Measurements from ENCODE around the gene MTRF1.
"Not testable (repeated sequence)": the region's sequence is repeated elsewhere in the genome, so short reads cannot be mapped to it uniquely, and the experiment has no call there.

MTRF1 gene

DNA sequence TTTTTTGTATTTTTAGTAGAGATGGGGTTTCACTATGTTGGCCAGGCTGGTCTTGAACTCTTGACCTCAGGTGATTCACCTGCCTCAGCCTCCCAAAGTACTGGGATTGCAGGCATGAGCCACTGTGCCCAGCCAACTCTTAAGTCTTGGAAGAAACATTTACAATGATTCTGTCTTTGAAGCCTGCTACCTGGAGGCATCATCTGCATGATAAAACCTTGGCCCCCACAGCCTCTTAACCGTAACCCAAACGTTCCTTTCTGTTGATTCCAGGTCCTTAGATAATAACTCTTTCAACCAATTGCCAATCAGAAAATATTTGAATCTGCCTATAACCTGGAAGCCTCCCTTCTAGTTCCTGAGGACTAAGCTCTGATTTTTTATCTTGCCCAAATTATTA, 15.8 kb upstream of the MTRF1 start:
- not testable (repeated sequence) for DNase-seq

DNA sequence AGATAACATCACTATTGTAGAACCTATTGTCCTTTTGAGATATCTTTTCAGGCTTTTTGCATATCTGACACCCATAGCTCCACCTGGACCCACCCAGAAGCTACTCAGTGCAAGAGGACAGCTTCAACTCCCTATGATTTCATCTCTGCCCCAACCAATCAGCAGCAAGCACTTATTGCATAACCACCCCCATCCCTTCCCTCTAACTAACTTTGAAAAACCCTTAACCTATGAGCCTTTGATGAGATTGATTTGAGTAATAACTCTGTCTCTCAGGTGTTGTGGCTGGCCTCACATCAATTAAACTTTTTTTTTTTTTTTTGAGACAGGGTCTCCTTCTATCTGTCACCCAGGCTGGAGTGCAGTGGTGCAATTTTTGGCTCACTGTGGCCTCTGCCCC, 13.4 kb upstream of the MTRF1 start:
- DNase-seq = no peak

DNA sequence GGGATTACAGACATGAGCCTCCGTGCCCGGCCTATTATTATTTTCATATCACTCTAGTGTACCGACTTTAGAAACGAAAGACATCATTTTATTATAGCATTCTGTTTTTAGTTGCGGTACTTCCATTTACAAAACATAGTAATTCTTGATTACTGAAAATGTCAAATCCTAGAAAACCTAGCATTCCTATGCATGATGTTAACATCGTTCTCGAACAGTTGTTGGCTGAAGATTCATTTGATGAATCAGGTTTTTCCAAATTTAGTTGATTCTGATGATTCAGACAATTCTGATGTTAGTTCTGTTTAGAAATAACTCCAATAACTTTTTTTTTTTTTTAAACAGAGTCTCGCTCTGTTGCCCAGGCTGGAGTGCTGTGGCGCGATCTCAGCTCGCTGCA, 11.5 kb upstream of the MTRF1 start:
- DNase-seq = no peak

DNA sequence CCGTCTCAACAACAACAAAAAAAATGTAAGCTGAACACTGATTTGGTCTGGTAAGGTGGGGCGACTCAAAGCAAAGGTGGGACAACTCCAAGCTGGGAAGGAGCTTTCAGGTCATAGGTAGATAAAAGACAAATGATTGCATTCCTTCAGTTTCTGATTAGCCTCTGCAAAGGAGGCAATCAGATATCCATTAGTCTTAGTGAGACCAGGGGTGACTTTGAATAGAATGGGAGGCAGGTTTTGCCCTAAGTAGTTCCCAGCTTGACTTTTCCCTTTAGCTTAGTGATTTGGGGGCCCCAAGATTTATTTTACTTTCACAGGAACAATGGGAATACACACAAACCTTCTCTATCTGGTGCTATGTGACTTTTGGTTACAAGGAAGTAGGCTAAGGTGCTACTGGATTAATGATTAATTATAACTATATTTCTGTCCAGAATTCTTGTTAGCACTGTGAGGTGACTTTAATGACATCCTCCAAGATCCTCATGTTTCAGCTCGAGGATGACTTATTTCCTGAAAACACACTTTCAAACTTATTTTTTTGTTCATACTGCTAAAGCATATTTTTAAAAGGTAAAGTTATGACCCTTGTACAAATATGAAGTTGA, 10.6 kb upstream of the MTRF1 start:
- DNase-seq = no peak

DNA sequence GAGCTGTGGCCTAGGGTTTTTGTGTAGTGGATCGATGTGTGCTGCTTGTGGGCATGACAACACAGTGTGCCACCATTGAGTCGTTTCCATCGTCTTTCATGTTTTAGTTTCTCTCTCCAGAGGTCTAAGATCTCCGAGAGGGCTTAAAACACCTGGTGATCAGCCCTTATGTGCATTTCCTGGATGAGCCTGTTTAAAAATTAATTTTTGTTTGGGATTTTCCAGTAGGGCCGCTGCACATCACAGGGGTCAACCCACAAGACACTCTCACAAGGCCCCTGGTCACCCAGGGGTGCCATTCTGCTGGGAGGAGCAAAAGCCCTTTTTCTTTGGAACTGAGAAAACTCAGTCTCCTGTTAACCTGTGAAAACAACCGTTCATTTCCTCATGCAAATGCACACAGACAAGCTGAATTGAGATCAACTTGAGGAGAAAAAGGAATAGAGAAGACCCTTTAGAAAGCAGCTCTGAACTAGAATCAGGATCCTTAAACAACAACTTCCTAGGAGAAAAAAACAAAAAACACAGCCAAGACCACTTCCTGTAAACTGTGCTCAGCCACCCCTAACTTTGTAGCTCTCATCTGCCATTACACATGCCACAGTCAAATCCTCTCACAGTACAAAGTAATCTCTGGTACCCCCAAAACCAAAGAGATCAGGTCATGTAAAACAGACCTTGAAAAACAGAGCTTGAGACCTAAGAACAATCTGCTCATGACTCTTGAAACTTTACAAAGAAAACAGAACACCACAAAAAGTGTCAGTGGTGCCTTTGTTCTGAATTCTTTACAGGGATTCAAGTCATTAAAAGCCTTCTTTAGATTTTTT, 8.3 kb upstream of the MTRF1 start:
- no peak for DNase-seq

DNA sequence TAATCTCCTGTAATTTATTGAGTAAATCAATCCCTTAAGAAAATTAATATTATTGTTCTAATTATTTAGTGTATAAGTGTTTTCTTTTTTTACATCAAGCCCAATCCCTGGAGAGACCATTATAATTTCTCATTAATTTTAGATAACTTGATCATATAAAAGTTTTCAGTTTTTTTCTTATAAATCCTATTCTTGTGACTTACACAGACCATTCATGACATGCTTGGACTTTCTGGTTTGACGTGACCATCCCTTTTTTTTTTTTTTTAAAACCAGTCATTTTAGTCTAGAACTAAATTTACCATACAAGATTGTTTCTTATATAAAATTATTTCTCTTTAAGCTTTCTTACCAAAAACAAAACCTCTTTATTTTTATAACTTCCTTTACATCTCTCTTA, 5.4 kb upstream of the MTRF1 start:
- DNase-seq = no peak

DNA sequence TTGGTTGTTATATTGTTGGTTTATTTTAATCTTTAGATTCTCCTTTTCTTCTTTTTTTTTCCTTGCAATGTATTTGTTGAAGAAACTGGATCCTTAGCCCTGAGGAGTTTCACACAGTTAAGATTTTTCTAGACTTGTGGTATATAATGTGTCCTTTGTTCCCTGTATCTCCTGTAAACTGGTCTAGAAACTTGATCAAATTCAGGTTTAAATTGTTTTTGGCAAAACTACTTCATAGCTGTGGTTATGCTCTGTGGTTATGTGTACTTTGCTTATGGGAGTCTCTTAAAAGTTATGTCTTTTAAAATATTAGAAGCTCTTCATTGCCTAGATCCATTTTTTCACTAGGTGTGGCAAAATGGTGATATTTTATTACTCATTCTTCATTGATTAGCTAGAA, 3.7 kb upstream of the MTRF1 start:
- DNase-seq = no peak

DNA sequence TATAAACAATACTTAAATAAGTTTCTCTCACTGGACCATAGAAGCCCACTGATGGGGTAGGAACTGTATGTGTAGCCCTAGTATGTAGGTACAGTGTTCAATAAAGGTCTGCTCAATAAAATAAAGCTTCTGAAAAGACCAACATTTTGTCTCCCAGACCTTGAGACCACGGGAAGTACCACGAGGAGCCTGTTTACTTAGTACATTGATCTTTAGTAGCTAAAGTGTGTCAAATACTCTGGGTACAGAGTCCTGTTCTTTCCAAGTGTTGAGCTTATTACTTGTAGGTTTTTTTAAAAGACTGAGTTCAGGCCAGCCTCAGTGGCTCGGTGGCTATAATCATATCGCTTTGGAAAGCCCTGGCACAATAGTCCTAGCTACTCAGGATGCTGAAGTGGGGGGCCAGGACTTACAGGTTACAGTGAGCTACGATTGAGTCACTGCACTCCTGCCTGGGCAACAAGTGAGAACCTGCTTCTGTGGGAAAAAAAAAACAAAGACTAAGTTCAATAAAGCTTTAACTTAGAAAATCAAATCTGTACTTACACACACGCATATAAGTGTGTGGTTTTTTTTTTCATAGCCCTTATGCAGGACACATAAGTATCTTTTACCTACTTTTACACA, 3.4 kb downstream of the MTRF1 start:
- DNase-seq = no peak

DNA sequence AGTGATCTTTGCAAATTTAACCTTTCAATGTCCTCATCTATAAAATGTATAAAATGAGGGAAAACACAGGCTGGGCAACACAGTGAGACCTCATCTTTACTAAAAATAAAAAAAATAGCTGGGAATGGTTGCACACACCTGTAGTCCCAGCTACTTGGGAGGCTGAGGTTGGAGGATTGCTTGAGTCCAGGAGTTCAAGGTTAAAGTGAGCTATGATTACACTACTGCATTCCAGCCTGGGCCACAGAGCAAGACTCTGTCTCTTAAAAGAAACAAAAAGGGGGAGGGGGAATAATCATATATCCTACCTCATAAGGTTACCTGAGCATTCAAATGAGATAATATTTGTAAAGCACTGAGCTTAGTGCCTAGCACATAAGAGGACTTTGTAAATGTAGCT, 5.8 kb downstream of the MTRF1 start:
- DNase-seq = no peak

DNA sequence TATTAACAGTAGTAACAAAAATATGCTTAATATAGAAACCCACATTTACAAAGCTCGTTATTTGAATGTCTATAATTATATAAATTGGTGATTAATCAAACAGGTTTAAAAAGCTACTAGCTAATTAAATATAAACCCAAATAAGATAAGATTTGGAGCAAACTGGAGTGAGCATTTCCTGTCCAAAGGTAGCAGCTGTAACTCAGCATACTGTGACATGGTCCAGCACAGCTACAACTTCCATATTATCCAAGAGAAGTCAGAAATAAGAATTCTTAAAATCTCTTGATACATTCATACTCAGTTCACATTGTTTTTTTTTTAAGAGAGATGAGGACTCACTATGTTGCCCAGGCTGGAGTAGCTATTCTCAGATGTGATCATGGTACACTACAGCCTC, 8.5 kb downstream of the MTRF1 start:
- no peak for DNase-seq

DNA sequence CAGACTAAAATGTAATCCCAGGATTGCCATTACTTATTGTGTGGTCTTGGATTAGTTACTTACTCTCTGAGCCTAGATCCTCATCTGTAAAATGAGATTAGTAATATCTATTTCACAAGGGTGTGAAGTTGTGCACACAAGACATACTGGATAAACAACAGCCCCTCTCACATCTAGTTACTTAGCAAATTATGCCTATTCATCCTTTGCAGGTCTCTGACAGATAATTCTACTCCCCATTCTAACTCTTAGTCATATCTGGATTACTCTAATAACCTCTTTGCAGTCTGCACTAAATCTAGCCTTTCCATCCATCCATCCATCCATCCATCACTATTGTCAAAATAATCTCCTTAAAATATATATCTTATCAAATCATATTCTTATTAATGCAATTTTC, 12.4 kb downstream of the MTRF1 start:
- DNase-seq = no peak

DNA sequence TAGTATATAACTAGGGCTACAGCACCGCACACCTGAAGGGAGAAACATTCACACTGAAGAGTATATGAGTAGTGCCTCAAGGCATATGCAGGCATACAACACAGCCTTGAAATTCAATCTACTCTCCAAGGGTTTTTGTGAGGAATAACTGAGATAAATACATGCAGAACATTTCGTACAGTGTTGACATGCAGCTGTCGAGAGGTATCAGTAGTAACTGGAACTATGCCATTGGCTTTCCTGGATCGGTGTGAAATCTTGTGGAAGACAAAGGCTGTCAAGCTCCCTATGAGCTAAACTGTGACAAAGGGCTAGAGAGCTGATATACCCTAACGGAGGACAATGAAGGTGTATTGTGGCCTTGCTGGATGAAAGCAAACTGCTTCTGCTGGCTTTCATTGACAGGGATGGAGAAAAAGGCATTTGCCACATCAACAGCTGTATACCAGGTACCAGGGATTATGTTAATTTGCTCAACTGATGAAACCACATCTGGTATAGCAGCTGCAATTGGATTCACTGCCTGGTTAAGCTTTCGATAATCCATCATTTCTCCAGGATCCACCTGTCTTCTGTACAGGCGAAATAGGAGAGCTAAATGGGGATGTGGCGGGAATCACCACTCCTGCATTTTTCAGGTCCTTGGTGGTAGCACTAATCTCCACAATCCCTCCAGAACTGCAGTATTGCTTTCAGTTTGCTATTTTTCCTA, 16.3 kb downstream of the MTRF1 start:
- DNase-seq = no peak

DNA sequence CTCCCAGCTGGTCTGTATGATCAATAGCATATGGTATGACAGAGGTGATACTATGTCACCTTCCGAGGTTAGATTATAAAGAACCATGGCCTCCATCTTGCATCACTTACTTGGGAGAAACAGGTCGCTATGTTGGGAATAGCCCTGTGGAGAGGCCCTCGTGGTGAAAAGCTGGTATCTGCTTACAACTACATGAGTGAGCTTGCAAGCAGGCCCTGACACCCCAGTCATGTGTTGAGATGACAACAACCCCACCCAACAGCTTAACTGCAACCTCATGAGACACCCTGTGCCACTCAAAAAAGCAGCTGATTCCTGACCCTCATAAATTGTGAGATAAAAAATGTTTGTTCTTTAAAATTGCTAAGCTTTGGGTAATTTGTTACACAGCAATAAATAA, 18.8 kb downstream of the MTRF1 start:
- DNase-seq = no peak

DNA sequence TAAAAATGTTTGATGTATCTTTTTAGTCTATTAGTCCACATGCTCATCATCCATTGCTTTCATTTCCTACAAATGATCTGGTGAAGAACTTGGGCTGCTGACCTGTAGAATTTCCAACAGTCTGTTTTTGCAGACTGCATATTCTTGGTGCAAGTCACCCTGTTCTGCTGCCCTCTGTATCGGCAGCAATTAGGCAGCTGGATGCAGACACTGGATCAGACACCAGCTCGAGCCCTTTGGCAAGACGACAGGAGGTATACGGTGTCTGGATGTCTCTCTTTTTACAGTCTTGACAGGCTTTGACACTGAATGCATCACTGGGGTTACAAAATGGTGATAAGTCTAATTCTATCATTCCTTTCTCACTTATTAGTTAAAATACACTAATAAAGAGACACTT, 21.8 kb downstream of the MTRF1 start:
- DNase-seq = no peak

DNA sequence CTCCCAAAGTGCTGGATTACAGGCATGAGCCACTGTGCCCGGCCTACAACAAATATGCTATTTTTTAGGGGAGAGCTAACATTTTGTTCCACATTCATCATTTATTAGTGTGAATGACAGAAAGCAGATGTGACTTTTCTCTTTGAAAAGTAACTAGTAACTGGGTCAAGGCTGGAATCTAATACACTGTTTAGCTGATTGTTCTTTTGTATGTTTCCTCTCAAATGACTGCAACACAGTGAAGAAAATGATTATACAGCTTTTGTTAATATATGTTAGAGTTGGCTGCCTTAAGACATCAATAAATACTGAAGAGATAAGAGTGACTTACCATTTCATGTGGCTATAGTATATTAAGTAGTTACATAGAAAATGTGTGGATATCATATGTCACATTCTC, 27.0 kb downstream of the MTRF1 start:
- no peak for DNase-seq

DNA sequence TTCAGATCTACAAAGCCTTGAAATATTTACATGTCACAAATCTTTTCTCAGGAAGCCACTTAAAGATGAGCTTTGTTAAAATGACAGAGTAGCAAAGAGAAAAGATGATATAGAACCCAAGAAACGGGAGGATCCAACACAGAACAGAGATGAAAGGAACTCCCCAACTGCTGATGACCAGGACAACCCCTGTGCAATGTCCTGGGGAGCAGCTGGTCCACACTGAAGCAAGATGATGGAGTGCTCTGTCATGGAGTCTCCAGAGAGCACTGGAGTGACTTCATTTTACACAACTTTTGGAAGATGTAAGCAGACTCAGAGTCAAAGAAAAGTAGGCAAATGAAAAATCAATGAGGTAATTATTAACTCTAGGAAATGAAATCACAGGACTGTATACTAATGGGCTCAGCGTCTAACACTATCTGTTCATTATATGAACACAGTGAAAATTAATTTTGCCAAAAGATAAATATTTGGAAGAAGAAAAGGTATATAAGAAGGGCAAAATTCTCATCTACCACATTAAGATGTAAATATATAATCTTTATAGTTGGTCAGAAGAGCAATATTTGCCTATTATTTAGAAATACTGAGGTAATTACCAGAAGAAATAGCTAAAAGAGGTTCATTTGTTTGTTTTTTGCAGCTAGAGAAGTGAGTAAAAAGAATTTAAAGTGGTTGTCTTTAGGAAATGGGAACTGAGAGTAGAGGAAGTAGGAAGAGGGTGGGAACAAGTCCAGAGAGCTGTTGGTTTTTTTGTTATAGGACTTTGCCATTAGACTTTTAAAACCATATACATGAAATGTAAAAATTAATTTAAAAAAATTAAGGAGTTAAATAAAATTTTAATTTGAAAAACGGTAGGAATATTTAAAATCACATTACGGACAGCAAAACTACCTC, 30.5 kb downstream of the MTRF1 start:
- DNase-seq = no peak

DNA sequence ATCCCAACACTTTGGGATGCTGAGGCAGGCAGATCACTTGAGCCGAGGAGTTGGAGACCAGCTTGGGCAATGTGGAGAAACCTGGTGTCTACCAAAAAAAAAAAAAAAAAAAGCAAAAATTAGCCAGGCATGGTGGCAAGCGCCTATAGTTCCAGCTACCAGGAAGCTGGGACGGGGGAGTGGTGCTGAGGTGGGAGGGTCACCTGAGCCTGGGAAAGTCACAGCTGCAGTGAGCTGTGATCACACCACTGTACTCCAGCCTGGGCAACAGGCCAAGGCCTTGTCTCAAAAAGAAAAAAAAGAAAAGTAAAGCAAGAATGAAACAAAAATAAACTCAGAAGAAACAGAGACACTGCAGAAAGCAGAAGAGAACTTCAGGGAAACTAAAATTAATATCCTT, 31.6 kb downstream of the MTRF1 start:
- DNase-seq = no peak

DNA sequence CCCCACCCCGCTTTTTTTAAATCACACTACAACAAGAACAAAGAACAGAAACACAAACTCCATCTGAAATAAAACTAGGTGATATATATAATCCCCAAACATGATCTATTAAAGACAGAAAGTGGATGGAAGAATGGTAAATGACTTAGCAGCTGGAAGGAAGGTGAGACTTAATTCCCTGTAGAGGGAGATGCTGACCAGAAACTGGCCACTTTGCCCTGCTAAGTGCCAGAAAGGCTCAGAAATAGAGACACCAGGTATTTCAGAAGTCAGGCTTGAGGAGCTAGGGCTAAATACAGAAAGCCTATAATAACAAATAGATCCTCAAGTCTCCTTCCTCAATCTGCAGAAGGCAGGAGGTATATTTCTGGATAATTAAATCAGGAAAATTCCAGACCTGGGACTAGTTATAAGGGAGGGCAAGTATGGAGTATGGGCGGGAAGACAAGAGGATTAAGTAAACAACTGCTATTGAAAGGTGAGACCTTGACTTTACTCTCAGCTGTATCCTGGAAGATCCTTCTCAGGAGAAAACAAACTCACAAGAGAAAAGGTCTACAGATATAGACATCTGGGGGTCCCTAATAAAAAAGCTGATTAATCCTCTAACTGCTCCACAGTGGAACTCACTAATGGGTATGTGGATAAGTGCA, 32.2 kb downstream of the MTRF1 start:
- no peak for DNase-seq

DNA sequence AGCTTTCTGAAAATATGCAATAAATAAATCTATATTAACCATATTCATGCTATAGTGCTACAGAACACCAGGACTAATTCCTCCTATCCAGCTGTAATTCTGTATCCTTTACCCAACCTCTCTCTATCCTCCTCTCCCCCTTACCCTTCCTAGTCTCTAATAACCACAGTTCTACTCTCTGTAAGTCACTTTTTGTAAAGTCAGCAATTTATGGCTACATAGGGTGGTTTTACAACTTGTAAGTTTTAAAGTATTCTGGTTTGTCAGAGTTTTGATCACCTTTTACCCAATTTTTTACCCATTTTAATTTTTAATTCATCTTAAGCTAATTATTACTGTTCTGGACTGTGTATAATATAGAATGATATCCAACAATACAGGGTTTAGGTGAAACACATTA, 34.0 kb downstream of the MTRF1 start:
- DNase-seq = no peak

DNA sequence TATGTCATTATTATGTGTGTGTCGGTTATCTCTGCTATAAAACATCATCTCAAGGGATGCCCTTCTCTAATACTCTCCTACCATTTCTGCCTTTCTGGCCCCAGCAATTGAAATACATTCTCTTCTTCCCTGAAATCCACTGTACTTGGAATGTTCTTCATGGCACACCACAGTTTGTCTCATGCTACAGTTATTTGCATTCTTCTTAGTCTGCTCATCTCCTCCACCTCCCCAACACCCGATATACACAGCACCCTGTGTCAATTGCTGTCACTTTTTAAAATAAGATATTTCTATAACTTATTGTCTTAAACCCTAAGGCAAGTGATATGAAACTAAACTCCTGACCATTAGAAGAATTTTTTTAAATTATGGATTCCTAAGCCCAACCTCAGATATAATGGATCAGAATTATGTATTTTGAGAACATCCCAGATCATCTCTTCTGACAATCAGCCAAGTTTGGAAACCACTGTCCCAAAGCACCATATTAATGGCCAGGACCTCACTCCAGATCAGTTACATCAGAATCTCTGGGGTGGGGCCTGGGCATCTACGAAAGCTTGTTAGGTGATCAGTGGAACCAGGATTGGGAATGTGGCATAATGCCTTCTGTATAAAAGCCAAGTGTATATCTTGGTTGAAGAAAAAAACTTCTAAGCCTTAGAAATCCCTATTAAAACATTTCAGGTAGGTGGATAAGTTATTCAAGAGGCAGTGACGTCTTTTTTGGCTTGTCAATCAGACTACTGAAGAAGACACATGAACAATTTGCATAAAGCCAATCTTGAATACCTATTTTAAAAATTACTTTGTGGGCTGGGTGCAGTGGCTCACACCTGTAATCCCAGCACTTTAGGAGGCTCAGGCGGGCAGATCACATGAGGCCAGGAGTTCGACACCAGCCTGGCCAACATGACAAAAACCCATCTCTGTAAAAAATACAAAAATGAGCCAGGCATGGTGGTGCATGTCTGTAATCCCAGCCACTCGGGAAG, 39.0 kb downstream of the MTRF1 start:
- no peak for DNase-seq
